Endothelial cell of umbilical vein (primary cell): ENCODE measurements around the gene RALB. TPM values are rescaled to one million over a fixed set of nuclear protein-coding genes. Genes with fewer than 3 reads are reported as not detected.

Experiments used
- BruUV-seq: library from RNA; stranded (reverse); fragments of 400-500 nt; replicated peaks from 2 replicates; lab custom pipeline; 2021; lab: Mats Ljungman, UMichigan
- CTCF ChIA-PET: fragments of 300-600, 350-600 bp; sonication (Branson Sonifier 250); formaldehyde crosslinking; loops from one replicate; lab custom pipeline; 2021; ENCODE audit warnings: antibody characterized with exemption, inconsistent platforms; lab: Charles Lee
- POLR2A ChIA-PET: fragments of 300-600, 350-600 bp; sonication (Branson Sonifier 250); formaldehyde crosslinking; loops from one replicate; lab custom pipeline; 2021; ENCODE audit warnings: antibody characterized with exemption, inconsistent platforms; lab: Charles Lee
- DNase-seq: peaks from one replicate; pipeline ENCODE4 v3.0.0-alpha.2; 2011; ENCODE audit warnings: low read depth, low spot score
- FAIRE-seq: peaks from 2 replicates; lab custom pipeline; 2011; peaks lifted over from hg19 to GRCh38; lab: Jason Lieb, UNC
- H2AFZ ChIP-seq: 2 replicates; pipeline ENCODE4 v1.6.0; 2012; ENCODE audit warnings: low read depth, low read length, control low read depth, inconsistent platforms
- H3K27ac ChIP-seq: 2 replicates; pipeline ENCODE4 v1.5.1; 2011; ENCODE audit warnings: low read depth, mild to moderate bottlenecking, control low read depth, low read length, moderate library complexity; ENCODE audit not compliant: insufficient read depth
- H3K27me3 ChIP-seq, 2 experiments: 2 replicates each; pipeline versions ENCODE4 v1.6.0 to v1.6.1; 2011; ENCODE audit warnings: low read length in 2 of 2, mixed read lengths in 1 of 2; ENCODE audit not compliant: control insufficient read depth in 2 of 2, insufficient read depth in 2 of 2
- H3K36me3 ChIP-seq, 2 experiments: 2 replicates in 1 of 2; 3 replicates in 1 of 2; pipeline ENCODE4 v1.5.1; 2011; ENCODE audit warnings: low read length in 2 of 2, mild to moderate bottlenecking in 1 of 2, moderate library complexity in 1 of 2; ENCODE audit not compliant: control insufficient read depth in 2 of 2, insufficient read depth in 2 of 2; ENCODE audit errors: extremely low read depth in 1 of 2
- H3K4me1 ChIP-seq: 3 replicates; pipeline ENCODE4 v1.5.1; 2011; ENCODE audit warnings: mild to moderate bottlenecking, low read length; ENCODE audit not compliant: control insufficient read depth, insufficient read depth; ENCODE audit errors: extremely low read depth
- H3K4me2 ChIP-seq: 2 replicates; pipeline ENCODE4 v1.6.1; 2011; ENCODE audit warnings: low read length, control low read depth, mixed read lengths; ENCODE audit not compliant: insufficient read depth
- H3K4me3 ChIP-seq, 3 experiments: fragments of 200-600 bp in 1 of 3; sonication (generic), shearing (Covaris generic) in 1 of 3; replicated peaks in 1 of 3; 2 replicates each; pipeline ENCODE4 v1.5.1; 2011 to 2016; ENCODE audit warnings: control low read depth in 3 of 3, low read length in 3 of 3, mild to moderate bottlenecking in 2 of 3, inconsistent platforms in 1 of 3, low read depth in 1 of 3, moderate library complexity in 1 of 3; ENCODE audit not compliant: insufficient read depth in 1 of 3
- H3K79me2 ChIP-seq: 2 replicates; pipeline ENCODE4 v1.6.0; 2012; ENCODE audit warnings: low read length, inconsistent platforms; ENCODE audit not compliant: control insufficient read depth, insufficient read depth
- H3K9ac ChIP-seq: replicated peaks from 2 replicates; pipeline ENCODE3; 2011; ENCODE audit warnings: low read length, control low read depth; ENCODE audit not compliant: insufficient read depth; ENCODE audit errors: extremely low read depth
- H3K9me1 ChIP-seq: replicated peaks from 3 replicates; pipeline ENCODE4 v1.6.0; 2011; ENCODE audit warnings: mild to moderate bottlenecking, low read length; ENCODE audit not compliant: control insufficient read depth, insufficient read depth; ENCODE audit errors: extremely low read depth
- H3K9me3 ChIP-seq: replicated peaks from 2 replicates; pipeline ENCODE4 v1.5.1; 2012; ENCODE audit warnings: low read length, inconsistent platforms; ENCODE audit not compliant: control insufficient read depth, insufficient read depth
- H4K20me1 ChIP-seq: replicated peaks from 2 replicates; pipeline ENCODE3; 2011; ENCODE audit warnings: mild to moderate bottlenecking, low read length; ENCODE audit not compliant: control insufficient read depth, insufficient read depth; ENCODE audit errors: extremely low read depth
- EZH2 ChIP-seq: IDR thresholded peaks from 2 replicates; pipeline ENCODE4 v1.6.1; 2012; ENCODE audit warnings: borderline replicate concordance, low read depth, mild to moderate bottlenecking, moderate library complexity, low read length, inconsistent platforms; ENCODE audit not compliant: severe bottlenecking
- FOS ChIP-seq: IDR thresholded peaks from 2 replicates; pipeline ENCODE4 v1.6.1; 2011; ENCODE audit warnings: mild to moderate bottlenecking, low read length, moderate library complexity, borderline replicate concordance; ENCODE audit not compliant: insufficient read depth
- GATA2 ChIP-seq: IDR thresholded peaks from 2 replicates; pipeline ENCODE4 v1.7.0; 2011; ENCODE audit warnings: low read depth, mild to moderate bottlenecking, moderate library complexity, mixed read lengths, low read length; ENCODE audit not compliant: insufficient read length, insufficient read depth
- JUN ChIP-seq: IDR thresholded peaks from 2 replicates; pipeline ENCODE4 v1.6.1; 2011; ENCODE audit warnings: borderline replicate concordance, low read depth; ENCODE audit not compliant: insufficient read length, insufficient read depth
- MYC ChIP-seq: IDR thresholded peaks from one replicate; pipeline ENCODE4 v1.6.1; 2011; ENCODE audit warnings: mild to moderate bottlenecking, low read depth, low read length
- POLR2A ChIP-seq: IDR thresholded peaks from 2 replicates; pipeline ENCODE4 v1.6.1; 2012; ENCODE audit warnings: low read depth, mild to moderate bottlenecking, control low read depth, low read length
- POLR2AphosphoS5 ChIP-seq: IDR thresholded peaks from 2 replicates; pipeline ENCODE4 v1.6.1; 2012; ENCODE audit warnings: low read depth, mild to moderate bottlenecking, control low read depth, low read length, moderate library complexity; ENCODE audit not compliant: insufficient read depth
- dilution Hi-C: fragments of 300-500 bp; cut with MboI; formaldehyde crosslinking; loops from one replicate; pipeline ENCODE4 v1.15.0; 2019; ENCODE audit warnings: low sequenced_read_pairs; ENCODE audit not compliant: extremely low pct_ligation_motif_present
- intact Hi-C: fragments of 100-400 bp; cut with micrococcal nuclease; formaldehyde crosslinking; loops from one replicate; pipeline ENCODE4 v1.10.0; 2022
- polyA plus RNA-seq, 4 experiments: library from polyadenylated mRNA; depleted of rRNA in 3 of 4; stranded (reverse) in 3 of 4; unstranded in 1 of 4; fragments of >200 nt; gene quantifications; 2 replicates each; pipeline versions ENCODE4 v1.2.1 to v1.2.3, GENCODE V29; 2011 to 2012; ENCODE audit warnings: missing spikeins in 1 of 4
- total RNA-seq: library from RNA; stranded (reverse); gene quantifications from 2 replicates; pipeline ENCODE4 v1.2.3, GENCODE V29; 2021
- TF ChIP-seq, protein P1 (sequence below), 2 donors: IDR thresholded peaks; 1 replicate in 1 of 2; 2 replicates in 1 of 2; pipeline ENCODE4 v1.5.1; 2011; ENCODE audit warnings: low read length in 2 of 2, mild to moderate bottlenecking in 2 of 2, moderate library complexity in 2 of 2, control low read depth in 1 of 2, inconsistent platforms in 1 of 2, low read depth in 1 of 2; ENCODE audit not compliant: insufficient read depth in 1 of 2; ENCODE audit errors: extremely low read depth in 1 of 2
- TF ChIP-seq, protein P2 (sequence below): IDR thresholded peaks from 2 replicates; pipeline ENCODE4 v1.6.1; 2011; ENCODE audit not compliant: insufficient read depth, insufficient read length

Gene RALB
- total and polyA plus RNA-seq, 2 donors (not counting 3 experiments of a cell fraction or from before 2014, with no cell fraction given) = 105 to 115 TPM

DNA sequence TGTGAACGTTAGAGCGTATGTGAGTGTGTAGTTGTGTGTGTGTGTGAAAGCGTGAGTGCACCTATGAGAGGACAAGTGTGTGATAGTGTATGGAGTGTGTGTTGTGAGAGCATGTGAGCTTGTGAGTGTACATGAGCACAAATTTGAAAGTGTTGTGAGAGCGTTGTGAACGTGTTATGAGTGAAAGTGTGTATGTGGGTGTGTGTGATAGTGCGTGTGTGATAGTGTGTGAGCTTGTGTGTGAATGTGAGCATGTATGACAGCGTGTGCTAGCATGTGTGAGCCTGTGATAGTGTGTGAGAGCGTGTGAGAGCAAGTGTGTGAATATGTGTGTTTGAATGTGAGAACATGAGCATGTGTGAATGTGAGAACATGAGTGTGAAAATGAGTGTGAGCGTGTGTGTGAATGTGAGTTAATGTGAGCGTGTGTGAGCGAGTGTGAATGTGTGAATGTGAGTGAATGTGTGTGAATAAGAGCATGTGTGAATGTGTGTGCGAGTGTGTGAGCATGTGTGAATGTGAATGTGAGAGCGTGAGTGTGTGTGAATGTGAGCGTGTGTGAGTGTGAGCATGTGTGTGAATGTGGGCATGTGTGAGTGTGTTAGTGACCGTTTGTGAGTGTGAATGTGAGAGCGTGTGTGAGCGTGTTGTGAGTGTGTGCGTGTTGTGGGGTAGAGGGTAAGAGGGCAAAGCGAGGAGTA is 25.0 kb downstream of the RALB start:
- CTCF ChIA-PET = interaction anchor here (1.2 to 2.7 kb wide), 3 partner anchors 8 to 103 kb away, joined by 3 to 10 read pairs (median 6); no protein-coding TSS in a partner anchor

More for the DNA sequence above, 25.0 kb downstream of the RALB start:
- no peaks in the 10 kb centered on the region for H3K9me3 ChIP-seq
- no peaks in the 10 kb centered on the region for H3K27me3 ChIP-seq
- H3K36me3 ChIP-seq = peaks cover 7 to 20% of the 10 kb centered on the region in 2 experiments
- POLR2A ChIA-PET = no interaction called here
- H3K9me1 ChIP-seq = no peaks in the 10 kb centered on the region
- no peaks in the 10 kb centered on the region for H3K4me1 ChIP-seq
- no peak for TF ChIP-seq MYC
- TF ChIP-seq POLR2AphosphoS5 = no peak
- TF ChIP-seq, protein P1, sequence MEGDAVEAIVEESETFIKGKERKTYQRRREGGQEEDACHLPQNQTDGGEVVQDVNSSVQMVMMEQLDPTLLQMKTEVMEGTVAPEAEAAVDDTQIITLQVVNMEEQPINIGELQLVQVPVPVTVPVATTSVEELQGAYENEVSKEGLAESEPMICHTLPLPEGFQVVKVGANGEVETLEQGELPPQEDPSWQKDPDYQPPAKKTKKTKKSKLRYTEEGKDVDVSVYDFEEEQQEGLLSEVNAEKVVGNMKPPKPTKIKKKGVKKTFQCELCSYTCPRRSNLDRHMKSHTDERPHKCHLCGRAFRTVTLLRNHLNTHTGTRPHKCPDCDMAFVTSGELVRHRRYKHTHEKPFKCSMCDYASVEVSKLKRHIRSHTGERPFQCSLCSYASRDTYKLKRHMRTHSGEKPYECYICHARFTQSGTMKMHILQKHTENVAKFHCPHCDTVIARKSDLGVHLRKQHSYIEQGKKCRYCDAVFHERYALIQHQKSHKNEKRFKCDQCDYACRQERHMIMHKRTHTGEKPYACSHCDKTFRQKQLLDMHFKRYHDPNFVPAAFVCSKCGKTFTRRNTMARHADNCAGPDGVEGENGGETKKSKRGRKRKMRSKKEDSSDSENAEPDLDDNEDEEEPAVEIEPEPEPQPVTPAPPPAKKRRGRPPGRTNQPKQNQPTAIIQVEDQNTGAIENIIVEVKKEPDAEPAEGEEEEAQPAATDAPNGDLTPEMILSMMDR (IDR thresholded peaks at IDR 0.05; ENCODE audit: extremely low read depth in 1 of 2, insufficient read depth in 1 of 2, low read depth in 1 of 2, low read length in 2 of 2) = no peak
- no peak for TF ChIP-seq POLR2A
- TF ChIP-seq GATA2 = no peak
- TF ChIP-seq FOS = no peak
- TF ChIP-seq, protein P2, sequence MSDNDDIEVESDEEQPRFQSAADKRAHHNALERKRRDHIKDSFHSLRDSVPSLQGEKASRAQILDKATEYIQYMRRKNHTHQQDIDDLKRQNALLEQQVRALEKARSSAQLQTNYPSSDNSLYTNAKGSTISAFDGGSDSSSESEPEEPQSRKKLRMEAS = no peak
- TF ChIP-seq JUN = no peak
- no peak for TF ChIP-seq EZH2
- H3K79me2 ChIP-seq = peaks cover 53% of the 10 kb centered on the region
- H3K9ac ChIP-seq = no peak overlapping the region
- H3K4me2 ChIP-seq = no peak overlapping the region
- intact Hi-C loops (no loop called here), dilution Hi-C loops (no loop called here)
- DNase-seq (no peak), FAIRE-seq (no peak)
- BruUV-seq = no TSS peak
- no peak overlapping the region for H3K4me3 ChIP-seq
- no peak overlapping the region for H2AFZ ChIP-seq
- H4K20me1 ChIP-seq = peaks cover 6% of the 10 kb centered on the region
- H3K27ac ChIP-seq = no peak overlapping the region
